Measurements from ENCODE around the gene MACF1.

The MACF1 gene

GRCh38 chr1:39431927-39432326 lies 227.4 kb downstream of the MACF1 start:
- DNase-seq (ENCODE audit: low spot score): no peak
- H3K4me3 ChIP-seq: no peak overlapping the region
- TF ChIP-seq CTCF (IDR thresholded peaks at IDR 0.05): no peak
- H3K27ac ChIP-seq: no peak overlapping the region

- no peak for TF ChIP-seq CTCF (IDR thresholded peaks at IDR 0.05)
- no peak for DNase-seq (ENCODE audit: low spot score)
- Histone ChIP-seq H3K4me3 (no peak overlapping the region), H3K27ac (no peak overlapping the region)
Measured at GRCh38 chr1:39434797-39435395, 230.4 kb downstream of the MACF1 start.

DNA sequence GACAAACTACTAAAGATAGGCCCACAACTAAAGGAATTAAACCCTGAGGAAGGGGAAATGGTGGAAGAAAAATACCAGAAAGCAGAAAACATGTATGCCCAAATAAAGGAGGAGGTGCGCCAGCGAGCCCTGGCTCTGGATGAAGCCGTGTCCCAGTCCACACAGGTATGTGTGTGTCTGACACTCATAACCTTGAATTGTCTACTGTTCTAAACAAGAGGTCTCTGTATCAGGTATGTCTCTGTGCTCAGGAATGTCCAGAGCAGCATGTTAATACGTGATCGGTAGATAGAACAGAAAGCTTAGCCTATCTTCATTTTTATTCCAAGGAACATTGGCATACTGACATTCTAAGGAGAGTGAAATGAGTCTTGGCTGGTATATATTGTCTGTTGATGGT lies 231.1 kb downstream of the MACF1 start:
- DNase-seq (ENCODE audit: low spot score): no peak
- H3K4me3 ChIP-seq: no peak overlapping the region
- TF ChIP-seq CTCF (IDR thresholded peaks at IDR 0.05): no peak
- H3K27ac ChIP-seq: no peak overlapping the region

DNA sequence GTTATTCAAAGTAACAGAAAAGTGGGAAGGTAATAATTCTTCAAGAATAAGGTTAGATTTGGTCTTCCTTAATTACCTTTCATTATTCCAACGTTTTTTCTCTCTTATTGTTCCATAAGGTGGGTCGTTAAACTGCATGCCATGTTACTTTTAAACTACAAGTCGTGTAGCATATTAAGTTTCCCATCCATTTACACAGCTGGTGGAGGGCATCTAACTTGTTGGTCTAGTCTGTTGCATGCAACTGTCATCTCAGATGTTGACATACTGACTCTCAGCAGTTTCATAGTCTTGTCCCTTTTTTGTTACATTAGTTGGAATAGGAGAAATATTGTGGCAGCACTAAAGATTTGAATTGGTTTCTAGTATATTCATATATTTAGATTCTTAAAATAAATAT lies 232.3 kb downstream of the MACF1 start:
- Histone ChIP-seq H3K27ac (no peak overlapping the region), H3K4me3 (no peak overlapping the region)
- no peak for DNase-seq (ENCODE audit: low spot score)
- no peak for TF ChIP-seq CTCF (IDR thresholded peaks at IDR 0.05)

DNA sequence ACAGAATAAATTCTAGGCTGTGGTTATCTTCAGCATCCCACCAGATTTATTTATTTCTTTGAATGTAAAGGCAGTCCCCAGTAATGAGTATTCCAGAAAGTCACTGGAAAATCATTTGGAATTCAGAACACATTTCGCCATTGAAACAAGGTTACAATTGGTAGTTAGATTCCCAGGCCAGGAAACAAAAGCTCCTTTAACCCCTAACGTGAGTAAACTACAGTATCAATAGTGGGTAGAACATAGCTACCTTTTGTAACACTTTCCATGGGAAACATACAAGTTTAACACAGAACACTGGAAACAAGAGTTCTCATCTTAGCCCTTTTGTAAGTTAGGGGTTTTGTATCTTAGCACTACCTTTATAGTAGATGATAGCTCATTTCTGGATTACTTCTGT lies 233.5 kb downstream of the MACF1 start:
- no peak overlapping the region for H3K27ac ChIP-seq
- TF ChIP-seq CTCF (IDR thresholded peaks at IDR 0.05): no peak
- DNase-seq (ENCODE audit: low spot score): no peak

GRCh38 chr1:39440856-39441255 lies 236.4 kb downstream of the MACF1 start:
- TF ChIP-seq CTCF (IDR thresholded peaks at IDR 0.05): no peak
- Histone ChIP-seq H3K27ac (no peak overlapping the region), H3K4me3 (no peak overlapping the region)
- DNase-seq (ENCODE audit: low spot score): no peak

More for the DNA sequence above, 233.5 kb downstream of the MACF1 start:
- no peak overlapping the region for H3K4me3 ChIP-seq

DNA sequence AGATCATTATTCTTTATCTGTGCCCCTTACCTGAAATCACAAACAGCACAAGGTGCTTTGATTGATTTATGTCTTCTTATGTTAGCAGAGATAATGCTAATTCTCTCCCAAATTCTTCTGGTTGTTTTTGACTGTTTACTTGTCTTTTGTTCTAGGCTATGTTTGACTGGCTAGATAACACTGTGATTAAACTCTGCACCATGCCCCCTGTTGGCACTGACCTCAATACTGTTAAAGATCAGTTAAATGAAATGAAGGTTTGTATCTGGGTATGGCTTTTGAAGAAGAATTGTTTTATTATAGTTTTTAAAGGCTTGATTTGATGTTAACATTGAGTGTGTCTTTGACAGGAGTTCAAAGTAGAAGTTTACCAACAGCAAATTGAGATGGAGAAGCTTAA lies 237.3 kb downstream of the MACF1 start:
- no peak for DNase-seq (ENCODE audit: low spot score)
- Histone ChIP-seq H3K27ac (no peak overlapping the region), H3K4me3 (no peak overlapping the region)
- no peak for TF ChIP-seq CTCF (IDR thresholded peaks at IDR 0.05)
